Iris pigment epithelial cell (primary cell): ENCODE measurements around the gene SLC9A2.

Experiments used
- DNase-seq: peaks from one replicate; pipeline ENCODE4 v3.0.0-alpha.2; 2011; ENCODE audit warnings: low read depth

The SLC9A2 gene

GRCh38 chr2:102735416-102736109 lies 116.2 kb downstream of the SLC9A2 start:
- DNase-seq = peak; percentile 12

GRCh38 chr2:102736110-102736409 lies 116.7 kb downstream of the SLC9A2 start:
- no peak for DNase-seq

- DNase-seq = peak; percentile 55
These were observed 117.4 kb downstream of the SLC9A2 start for GRCh38 chr2:102736410-102737409.

- no peak for DNase-seq
These were observed 118.1 kb downstream of the SLC9A2 start for GRCh38 chr2:102737431-102737830.

- no peak for DNase-seq
These were observed 123.9 kb downstream of the SLC9A2 start for GRCh38 chr2:102743259-102743658.

GRCh38 chr2:102748107-102748506 lies 128.8 kb downstream of the SLC9A2 start:
- no peak for DNase-seq

GRCh38 chr2:102749938-102750337 lies 130.6 kb downstream of the SLC9A2 start:
- no peak for DNase-seq

- peak; percentile 54 for DNase-seq
These were observed 134.3 kb downstream of the SLC9A2 start for GRCh38 chr2:102753563-102754159.

GRCh38 chr2:102754456-102755145 lies 135.2 kb downstream of the SLC9A2 start:
- no peak for DNase-seq

- DNase-seq = no peak
These were observed 135.9 kb downstream of the SLC9A2 start for GRCh38 chr2:102755284-102755683.

GRCh38 chr2:102758439-102758838 lies 139.1 kb downstream of the SLC9A2 start:
- DNase-seq = no peak
